ENCODE results near the gene MRO. TPM values are rescaled to one million over a fixed set of nuclear protein-coding genes. Genes with fewer than 3 reads are reported as not detected.

Gene MRO
- total and polyA plus RNA-seq, 2 of the 4 experiments (the other 2 are of a cell fraction): not detected

DNA sequence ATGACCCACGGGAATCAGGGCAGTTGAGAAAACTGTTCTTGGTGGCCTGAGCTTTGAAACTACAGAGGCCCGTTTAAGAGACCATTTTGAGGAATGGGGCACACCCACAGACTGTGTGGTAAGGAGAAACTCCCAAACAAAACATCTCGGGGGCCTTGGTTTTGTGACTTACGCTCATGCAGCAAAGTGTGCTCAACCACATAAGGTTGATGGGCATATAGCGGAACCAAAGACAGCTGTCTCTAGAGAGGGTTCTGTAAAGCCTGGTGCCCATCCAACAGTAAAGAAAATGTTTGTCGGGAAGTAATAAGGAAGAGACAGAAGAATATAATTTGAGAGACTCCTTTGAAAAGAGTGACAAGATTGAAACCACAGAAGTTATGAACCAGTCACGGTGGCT, 5.4 kb downstream of the MRO start:
- Histone ChIP-seq H3K56ac (ENCODE audit: extremely low read depth, insufficient read depth, low read length) (no peak overlapping the region), H3K27ac (ENCODE audit: insufficient read depth, low read length) (no peak overlapping the region), H4K5ac (ENCODE audit: low read depth, low read length) (no peak overlapping the region), H3K14ac (replicated peaks; ENCODE audit: low read depth, low read length) (no peak overlapping the region), H2BK120ac (ENCODE audit: low read depth, low read length) (no peak overlapping the region), H3K4me2 (ENCODE audit: low read depth, low read length) (no peak overlapping the region), H3K79me1 (ENCODE audit: low read depth in 1 of 2, low read length in 2 of 2) (no peaks in the 10 kb centered on the region), H4K8ac (ENCODE audit: low read depth in 2 of 2, low read length in 2 of 2) (no peak overlapping the region), H2BK15ac (ENCODE audit: low read depth, low read length) (no peak overlapping the region), H3K9me1 (ENCODE audit: insufficient read depth, low read length) (no peaks in the 10 kb centered on the region), H4K91ac (ENCODE audit: insufficient read depth, low read depth, low read length) (no peak overlapping the region), H3K23ac (ENCODE audit: low read depth, low read length) (no peak overlapping the region), H4K20me1 (ENCODE audit: insufficient read depth, low read length) (no peaks in the 10 kb centered on the region), H2AFZ (replicated peaks; ENCODE audit: low read length, poor library complexity) (no peak overlapping the region), H2BK5ac (ENCODE audit: low read depth, low read length, poor library complexity, severe bottlenecking) (no peak overlapping the region), H3K4me3 (ENCODE audit: insufficient read depth, low read depth, low read length) (no peak overlapping the region), H2AK5ac (ENCODE audit: low read depth, low read length) (no peak overlapping the region), H3K36me3 (ENCODE audit: control insufficient read depth, insufficient read depth, low read length) (no peaks in the 10 kb centered on the region), H3K9ac (ENCODE audit: low read depth, low read length) (no peak overlapping the region), H2AK9ac (replicated peaks; ENCODE audit: low read depth, low read length, poor library complexity) (no peak overlapping the region), H3K4me1 (ENCODE audit: control insufficient read depth, insufficient read depth, low read length) (no peaks in the 10 kb centered on the region), H3K18ac (ENCODE audit: low read depth, low read length) (no peak overlapping the region), H2BK20ac (ENCODE audit: low read depth, low read length) (no peak overlapping the region), H3K9me3 (ENCODE audit: control insufficient read depth, insufficient read depth, low read length) (no peaks in the 10 kb centered on the region), H3K27me3 (ENCODE audit: control insufficient read depth, insufficient read depth, low read length) (peaks cover 6% of the 10 kb centered on the region), H3K4ac (ENCODE audit: low read depth, low read length) (no peak overlapping the region)
- no peak for DNase-seq
- ChIA-PET CTCF (no interaction called here), POLR2A (ENCODE audit: unreplicated experiment) (no interaction called here)
- in situ Hi-C loops (cut with MboI; ENCODE audit: low sequenced_read_pairs) (loop anchor here (10.0 kb wide), 1 partner anchor 230 kb away; no protein-coding TSS in a partner anchor), dilution Hi-C loops (cut with HindIII; ENCODE audit: low sequenced_read_pairs, unreplicated experiment) (no loop called here), intact Hi-C loops (cut with micrococcal nuclease) (no loop called here)
- BruUV-seq (replicated peaks): no TSS peak
- WGBS, 2 experiments (ENCODE audit: extremely low coverage in 2 of 2, insufficient read length in 1 of 2): 100% methylated on average over 1 of the region's 7 CpGs; no CpG with 5 or more reads in 1 of the 2 experiments
- ATAC-seq (ENCODE audit: low read depth): no peak
- no peak for TF ChIP-seq MAZ (IDR thresholded peaks at IDR 0.05; ENCODE audit: borderline replicate concordance, low read depth, low read length)
- no peak for TF ChIP-seq FOS (IDR thresholded peaks at IDR 0.05; ENCODE audit: low read depth, low read length)
- TF ChIP-seq RFX5 (IDR thresholded peaks at IDR 0.05; ENCODE audit: low read depth, low read length): no peak
- no peak for TF ChIP-seq BHLHE40 (IDR thresholded peaks at IDR 0.05; ENCODE audit: low read depth, low read length)
- TF ChIP-seq, protein P1, sequence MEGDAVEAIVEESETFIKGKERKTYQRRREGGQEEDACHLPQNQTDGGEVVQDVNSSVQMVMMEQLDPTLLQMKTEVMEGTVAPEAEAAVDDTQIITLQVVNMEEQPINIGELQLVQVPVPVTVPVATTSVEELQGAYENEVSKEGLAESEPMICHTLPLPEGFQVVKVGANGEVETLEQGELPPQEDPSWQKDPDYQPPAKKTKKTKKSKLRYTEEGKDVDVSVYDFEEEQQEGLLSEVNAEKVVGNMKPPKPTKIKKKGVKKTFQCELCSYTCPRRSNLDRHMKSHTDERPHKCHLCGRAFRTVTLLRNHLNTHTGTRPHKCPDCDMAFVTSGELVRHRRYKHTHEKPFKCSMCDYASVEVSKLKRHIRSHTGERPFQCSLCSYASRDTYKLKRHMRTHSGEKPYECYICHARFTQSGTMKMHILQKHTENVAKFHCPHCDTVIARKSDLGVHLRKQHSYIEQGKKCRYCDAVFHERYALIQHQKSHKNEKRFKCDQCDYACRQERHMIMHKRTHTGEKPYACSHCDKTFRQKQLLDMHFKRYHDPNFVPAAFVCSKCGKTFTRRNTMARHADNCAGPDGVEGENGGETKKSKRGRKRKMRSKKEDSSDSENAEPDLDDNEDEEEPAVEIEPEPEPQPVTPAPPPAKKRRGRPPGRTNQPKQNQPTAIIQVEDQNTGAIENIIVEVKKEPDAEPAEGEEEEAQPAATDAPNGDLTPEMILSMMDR (conservative IDR thresholded peaks at IDR 0.05; ENCODE audit: low read depth, low read length): no peak
- TF ChIP-seq SMC3 (IDR thresholded peaks at IDR 0.05; ENCODE audit: low read depth, low read length): no peak
- TF ChIP-seq RAD21 (IDR thresholded peaks at IDR 0.05; ENCODE audit: low read length): no peak
- TF ChIP-seq, protein P2, sequence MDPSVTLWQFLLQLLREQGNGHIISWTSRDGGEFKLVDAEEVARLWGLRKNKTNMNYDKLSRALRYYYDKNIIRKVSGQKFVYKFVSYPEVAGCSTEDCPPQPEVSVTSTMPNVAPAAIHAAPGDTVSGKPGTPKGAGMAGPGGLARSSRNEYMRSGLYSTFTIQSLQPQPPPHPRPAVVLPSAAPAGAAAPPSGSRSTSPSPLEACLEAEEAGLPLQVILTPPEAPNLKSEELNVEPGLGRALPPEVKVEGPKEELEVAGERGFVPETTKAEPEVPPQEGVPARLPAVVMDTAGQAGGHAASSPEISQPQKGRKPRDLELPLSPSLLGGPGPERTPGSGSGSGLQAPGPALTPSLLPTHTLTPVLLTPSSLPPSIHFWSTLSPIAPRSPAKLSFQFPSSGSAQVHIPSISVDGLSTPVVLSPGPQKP (IDR thresholded peaks at IDR 0.05; ENCODE audit: borderline replicate concordance, low read depth, low read length): no peak
- TF ChIP-seq, protein P3, sequence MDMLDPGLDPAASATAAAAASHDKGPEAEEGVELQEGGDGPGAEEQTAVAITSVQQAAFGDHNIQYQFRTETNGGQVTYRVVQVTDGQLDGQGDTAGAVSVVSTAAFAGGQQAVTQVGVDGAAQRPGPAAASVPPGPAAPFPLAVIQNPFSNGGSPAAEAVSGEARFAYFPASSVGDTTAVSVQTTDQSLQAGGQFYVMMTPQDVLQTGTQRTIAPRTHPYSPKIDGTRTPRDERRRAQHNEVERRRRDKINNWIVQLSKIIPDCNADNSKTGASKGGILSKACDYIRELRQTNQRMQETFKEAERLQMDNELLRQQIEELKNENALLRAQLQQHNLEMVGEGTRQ (IDR thresholded peaks at IDR 0.05; ENCODE audit: low read depth, low read length): no peak
- no peak for TF ChIP-seq CEBPB (IDR thresholded peaks at IDR 0.05; ENCODE audit: low read depth, low read length)
- no peak for TF ChIP-seq CHD1 (IDR thresholded peaks at IDR 0.05; ENCODE audit: low read depth, low read length)
- TF ChIP-seq NFE2L2 (IDR thresholded peaks at IDR 0.05; ENCODE audit: low read depth, low read length): no peak
- no peak for TF ChIP-seq RCOR1 (IDR thresholded peaks at IDR 0.05; ENCODE audit: insufficient replicate concordance, low read length)
- no peak for TF ChIP-seq MAFK (IDR thresholded peaks at IDR 0.05; ENCODE audit: low read depth, low read length)
